HG03442 (cell line): Measurements from ENCODE around the gene ZDHHC11.
"Not testable (repeated sequence)": the region's sequence is repeated elsewhere in the genome, so short reads cannot be mapped to it uniquely, and the experiment has no call there.

Experiments used
- ATAC-seq: cut with Tn5 transposase; IDR thresholded peaks from one replicate; pipeline ENCODE4 v1.9.1; 2021; ENCODE audit warnings: mild to moderate bottlenecking, moderate library complexity; ENCODE audit not compliant: unreplicated experiment

The ZDHHC11 gene

GRCh38 chr5:880816-881550, 30.2 kb upstream of the ZDHHC11 start:
- no peak for ATAC-seq

- not testable (repeated sequence) for ATAC-seq
Observed at GRCh38 chr5:878677-879076, 27.9 kb upstream of the ZDHHC11 start.

GRCh38 chr5:878125-878524, 27.3 kb upstream of the ZDHHC11 start:
- no peak for ATAC-seq

- no peak for ATAC-seq
Observed at GRCh38 chr5:876398-877365, 25.9 kb upstream of the ZDHHC11 start.

GRCh38 chr5:875931-876330, 25.1 kb upstream of the ZDHHC11 start:
- ATAC-seq: no peak

- ATAC-seq: peak; percentile 61
Observed at GRCh38 chr5:873328-873727, 22.5 kb upstream of the ZDHHC11 start.

- no peak for ATAC-seq
Observed at GRCh38 chr5:872301-872700, 21.5 kb upstream of the ZDHHC11 start.

GRCh38 chr5:871596-872298, 21.0 kb upstream of the ZDHHC11 start:
- ATAC-seq: no peak

- ATAC-seq: no peak
Observed at GRCh38 chr5:870956-871355, 20.2 kb upstream of the ZDHHC11 start.

GRCh38 chr5:868428-869135, 17.8 kb upstream of the ZDHHC11 start:
- no peak for ATAC-seq

GRCh38 chr5:867300-867870, 16.6 kb upstream of the ZDHHC11 start:
- ATAC-seq: no peak

GRCh38 chr5:865771-866170, 15.0 kb upstream of the ZDHHC11 start:
- no peak for ATAC-seq

GRCh38 chr5:865168-865521, 14.4 kb upstream of the ZDHHC11 start:
- ATAC-seq: no peak

GRCh38 chr5:864492-865167, 13.8 kb upstream of the ZDHHC11 start:
- no peak for ATAC-seq

- no peak for ATAC-seq
Observed at GRCh38 chr5:863244-863805, 12.5 kb upstream of the ZDHHC11 start.

GRCh38 chr5:862367-863243, 11.8 kb upstream of the ZDHHC11 start:
- ATAC-seq: no peak

GRCh38 chr5:861442-862366, 10.9 kb upstream of the ZDHHC11 start:
- ATAC-seq: no peak
